Panc1 (cell line): ENCODE results near the gene CREB3L2.

Source experiments
- SIN3A ChIP-seq: IDR thresholded peaks from 2 replicates; pipeline ENCODE4 v1.6.1; 2012; ENCODE audit warnings: low read depth, mild to moderate bottlenecking, low read length, moderate library complexity, borderline replicate concordance; ENCODE audit not compliant: insufficient read depth
- TF ChIP-seq, protein P1 (sequence below): fragments of 450-650 bp; IDR thresholded peaks from 2 replicates; pipeline ENCODE4 v1.5.1; 2017; ENCODE audit warnings: mild to moderate bottlenecking

DNA sequence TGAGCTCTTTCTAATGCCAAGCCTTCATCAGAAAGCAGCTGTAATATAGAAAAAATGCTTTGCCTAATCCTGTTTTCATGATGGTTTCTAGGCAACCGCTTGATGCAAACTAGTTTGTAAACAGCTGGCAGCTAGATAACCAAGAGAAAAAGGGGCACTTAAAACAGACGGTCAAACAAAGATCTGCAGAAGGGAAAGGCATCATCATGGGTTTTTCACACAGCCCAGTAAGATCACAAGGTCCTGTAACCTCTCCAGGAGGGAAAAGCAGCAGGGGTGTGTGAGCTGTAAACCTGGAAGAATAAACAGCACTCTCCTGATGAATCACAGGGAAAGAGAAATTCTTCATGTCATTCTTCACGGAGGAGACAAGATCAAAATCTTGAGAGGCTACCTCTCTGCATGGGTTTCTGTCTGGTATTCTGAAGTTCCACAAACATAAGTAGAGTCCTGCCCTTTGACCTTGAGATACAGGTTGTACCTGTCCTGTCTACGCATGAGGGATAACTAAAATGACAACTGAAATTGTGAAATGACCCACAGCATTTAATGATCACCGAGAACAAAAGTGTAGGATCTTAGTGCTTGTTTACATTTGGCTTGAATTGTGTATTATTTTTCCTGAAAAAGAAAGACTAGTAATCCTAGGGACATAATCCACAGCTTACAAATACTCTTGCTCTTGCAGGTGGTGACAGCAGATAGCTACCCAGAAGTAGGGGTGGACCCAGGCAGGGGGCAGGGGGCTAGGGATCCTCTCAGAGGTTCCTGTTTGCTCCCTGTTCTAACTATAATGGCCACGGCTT lies 48.0 kb downstream of the CREB3L2 start:
- TF ChIP-seq SIN3A: no peak
- TF ChIP-seq, protein P1, sequence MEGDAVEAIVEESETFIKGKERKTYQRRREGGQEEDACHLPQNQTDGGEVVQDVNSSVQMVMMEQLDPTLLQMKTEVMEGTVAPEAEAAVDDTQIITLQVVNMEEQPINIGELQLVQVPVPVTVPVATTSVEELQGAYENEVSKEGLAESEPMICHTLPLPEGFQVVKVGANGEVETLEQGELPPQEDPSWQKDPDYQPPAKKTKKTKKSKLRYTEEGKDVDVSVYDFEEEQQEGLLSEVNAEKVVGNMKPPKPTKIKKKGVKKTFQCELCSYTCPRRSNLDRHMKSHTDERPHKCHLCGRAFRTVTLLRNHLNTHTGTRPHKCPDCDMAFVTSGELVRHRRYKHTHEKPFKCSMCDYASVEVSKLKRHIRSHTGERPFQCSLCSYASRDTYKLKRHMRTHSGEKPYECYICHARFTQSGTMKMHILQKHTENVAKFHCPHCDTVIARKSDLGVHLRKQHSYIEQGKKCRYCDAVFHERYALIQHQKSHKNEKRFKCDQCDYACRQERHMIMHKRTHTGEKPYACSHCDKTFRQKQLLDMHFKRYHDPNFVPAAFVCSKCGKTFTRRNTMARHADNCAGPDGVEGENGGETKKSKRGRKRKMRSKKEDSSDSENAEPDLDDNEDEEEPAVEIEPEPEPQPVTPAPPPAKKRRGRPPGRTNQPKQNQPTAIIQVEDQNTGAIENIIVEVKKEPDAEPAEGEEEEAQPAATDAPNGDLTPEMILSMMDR: no peak
